Measurements from ENCODE around the gene COL23A1. TPM values are rescaled to one million over a fixed set of nuclear protein-coding genes. Genes with fewer than 3 reads are reported as not detected.

Gene COL23A1
- total RNA-seq, 1 donor from 2014 or later: 2.9 TPM

DNA sequence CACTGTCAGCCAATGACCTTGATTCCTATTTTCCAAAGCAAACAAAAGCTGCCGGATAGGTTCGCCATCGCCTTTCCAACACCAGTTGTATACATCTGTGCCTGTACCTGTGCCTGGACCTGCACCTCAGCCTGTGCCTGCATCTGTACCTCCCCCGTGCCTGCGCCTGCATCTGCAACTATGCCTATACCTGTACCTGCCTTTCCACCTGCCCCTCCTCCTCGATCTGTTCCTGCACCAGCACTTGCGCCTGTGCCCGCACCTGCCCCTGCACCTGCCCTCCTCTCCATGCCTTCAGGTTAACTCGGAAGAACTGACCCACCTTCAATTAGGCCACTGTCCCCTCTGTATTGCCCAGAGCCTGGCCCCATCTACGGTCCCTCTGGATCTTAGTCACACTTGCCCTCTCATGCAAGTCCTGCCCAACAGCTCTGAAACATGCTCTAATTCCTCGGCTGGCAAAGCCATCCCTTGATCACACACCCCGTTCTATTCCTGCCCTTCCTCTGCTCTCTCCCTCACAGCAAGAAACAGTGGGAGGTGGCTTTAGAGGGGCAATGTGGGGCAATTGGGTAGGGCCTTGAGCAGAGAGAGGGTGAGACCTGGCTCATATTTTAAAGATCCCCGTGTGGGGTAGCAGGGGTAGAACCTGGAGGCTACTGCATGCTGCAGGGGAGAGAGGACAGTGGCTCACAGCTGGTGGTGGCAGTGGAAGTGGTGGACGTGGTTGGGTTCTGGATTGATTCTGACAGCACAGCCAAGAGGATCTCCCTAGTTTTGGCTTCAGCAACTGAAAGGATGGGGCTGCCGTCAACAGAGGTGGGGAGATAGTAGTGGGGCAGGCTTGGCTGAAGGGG is 298.0 kb downstream of the COL23A1 start:
- Mint-ChIP-seq H3K27me3 (ENCODE audit: unreplicated experiment) (peaks cover 12% of the 10 kb centered on the region), H3K27ac (ENCODE audit: unreplicated experiment) (no peak overlapping the region), H3K4me3 (ENCODE audit: unreplicated experiment) (no peak overlapping the region), H3K36me3 (ENCODE audit: unreplicated experiment) (no peaks in the 10 kb centered on the region), H3K4me1 (ENCODE audit: low read depth, unreplicated experiment) (peaks cover 15% of the 10 kb centered on the region), H3K9me3 (ENCODE audit: unreplicated experiment) (peaks cover 4% of the 10 kb centered on the region)
- TF ChIP-seq, protein P1, sequence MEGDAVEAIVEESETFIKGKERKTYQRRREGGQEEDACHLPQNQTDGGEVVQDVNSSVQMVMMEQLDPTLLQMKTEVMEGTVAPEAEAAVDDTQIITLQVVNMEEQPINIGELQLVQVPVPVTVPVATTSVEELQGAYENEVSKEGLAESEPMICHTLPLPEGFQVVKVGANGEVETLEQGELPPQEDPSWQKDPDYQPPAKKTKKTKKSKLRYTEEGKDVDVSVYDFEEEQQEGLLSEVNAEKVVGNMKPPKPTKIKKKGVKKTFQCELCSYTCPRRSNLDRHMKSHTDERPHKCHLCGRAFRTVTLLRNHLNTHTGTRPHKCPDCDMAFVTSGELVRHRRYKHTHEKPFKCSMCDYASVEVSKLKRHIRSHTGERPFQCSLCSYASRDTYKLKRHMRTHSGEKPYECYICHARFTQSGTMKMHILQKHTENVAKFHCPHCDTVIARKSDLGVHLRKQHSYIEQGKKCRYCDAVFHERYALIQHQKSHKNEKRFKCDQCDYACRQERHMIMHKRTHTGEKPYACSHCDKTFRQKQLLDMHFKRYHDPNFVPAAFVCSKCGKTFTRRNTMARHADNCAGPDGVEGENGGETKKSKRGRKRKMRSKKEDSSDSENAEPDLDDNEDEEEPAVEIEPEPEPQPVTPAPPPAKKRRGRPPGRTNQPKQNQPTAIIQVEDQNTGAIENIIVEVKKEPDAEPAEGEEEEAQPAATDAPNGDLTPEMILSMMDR (IDR thresholded peaks at IDR 0.05; ENCODE audit: partially characterized antibody, unreplicated experiment): no peak
- DNase-seq: peak; percentile 5

DNA sequence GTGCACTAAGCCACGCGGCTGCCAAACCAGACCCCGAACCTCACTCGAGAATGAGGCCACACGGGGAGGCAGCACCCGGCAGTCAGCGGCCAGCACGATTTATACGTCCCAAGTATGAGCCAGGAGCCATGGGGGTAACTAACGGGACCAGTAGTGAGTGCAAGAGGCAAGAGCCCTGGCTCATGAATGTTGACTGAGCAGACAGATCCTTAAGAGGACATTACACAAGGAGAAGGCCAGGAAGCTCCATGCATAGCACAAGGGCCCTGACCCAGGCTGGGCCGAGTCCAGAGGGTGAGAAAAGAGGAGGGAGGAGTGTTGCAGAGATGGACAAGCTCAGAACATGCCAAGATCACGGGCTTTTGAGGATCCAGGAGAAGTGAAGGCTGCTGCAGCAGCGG is 299.0 kb downstream of the COL23A1 start:
- Mint-ChIP-seq H3K4me3 (ENCODE audit: unreplicated experiment) (no peak overlapping the region), H3K27ac (ENCODE audit: unreplicated experiment) (no peak overlapping the region)

DNA sequence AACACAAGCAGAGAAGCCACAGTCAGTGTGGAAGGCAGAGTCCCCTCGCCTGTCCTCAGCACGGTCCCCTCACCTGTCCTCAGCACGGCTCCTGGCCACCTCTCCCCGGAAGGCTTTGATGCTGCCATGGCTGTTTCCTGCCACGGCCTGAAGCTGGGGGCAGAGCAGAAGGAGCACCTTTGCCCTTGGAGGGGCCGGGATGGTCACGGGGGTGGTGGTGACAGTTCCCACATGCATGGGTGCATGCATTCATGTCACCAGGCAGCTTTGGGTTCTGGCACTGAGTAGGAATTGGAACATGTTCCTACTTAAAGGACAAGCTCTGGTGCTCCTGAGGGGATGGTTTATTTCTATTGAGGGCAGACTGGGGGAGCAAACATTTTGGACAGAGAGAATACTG is 299.8 kb downstream of the COL23A1 start:
- Mint-ChIP-seq H3K4me1 (ENCODE audit: low read depth, unreplicated experiment) (peaks cover 17% of the 10 kb centered on the region), H3K27ac (ENCODE audit: unreplicated experiment) (no peak overlapping the region), H3K9me3 (ENCODE audit: unreplicated experiment) (peaks cover 3% of the 10 kb centered on the region), H3K36me3 (ENCODE audit: unreplicated experiment) (no peaks in the 10 kb centered on the region), H3K27me3 (ENCODE audit: unreplicated experiment) (peaks cover 10% of the 10 kb centered on the region), H3K4me3 (ENCODE audit: unreplicated experiment) (no peak overlapping the region)
- no peak for DNase-seq
- TF ChIP-seq, protein P1 (IDR thresholded peaks at IDR 0.05; ENCODE audit: partially characterized antibody, unreplicated experiment): no peak

More for the DNA sequence above, 299.0 kb downstream of the COL23A1 start:
- H3K4me1 Mint-ChIP-seq (ENCODE audit: low read depth, unreplicated experiment): peaks cover 17% of the 10 kb centered on the region
- TF ChIP-seq, protein P1 (IDR thresholded peaks at IDR 0.05; ENCODE audit: partially characterized antibody, unreplicated experiment): no peak
- no peaks in the 10 kb centered on the region for H3K36me3 Mint-ChIP-seq (ENCODE audit: unreplicated experiment)
- peak; percentile 4 for DNase-seq
- H3K9me3 Mint-ChIP-seq (ENCODE audit: unreplicated experiment): peaks cover 4% of the 10 kb centered on the region
- H3K27me3 Mint-ChIP-seq (ENCODE audit: unreplicated experiment): peaks cover 12% of the 10 kb centered on the region

DNA sequence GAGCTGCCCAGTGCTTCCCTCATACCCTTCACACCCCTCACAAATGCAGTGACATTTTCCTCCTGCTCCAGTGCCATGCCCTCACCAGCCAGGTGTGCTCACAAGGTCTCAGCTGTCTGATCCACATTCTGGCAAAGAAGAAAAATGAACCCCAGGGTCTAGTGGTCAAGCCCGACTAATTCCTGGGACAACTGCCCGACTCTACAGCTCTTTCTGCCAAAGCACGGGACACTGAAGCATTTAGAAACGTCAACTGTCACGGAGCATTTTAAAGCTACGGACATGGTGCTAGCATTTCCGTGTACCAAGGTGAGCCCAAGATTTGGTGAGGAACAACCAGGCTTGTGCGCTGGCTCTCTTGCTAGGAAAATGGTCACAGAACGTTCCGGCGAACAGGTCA is 300.8 kb downstream of the COL23A1 start:
- H3K27ac Mint-ChIP-seq (ENCODE audit: unreplicated experiment): no peak overlapping the region
- peaks cover 10% of the 10 kb centered on the region for H3K27me3 Mint-ChIP-seq (ENCODE audit: unreplicated experiment)
- H3K36me3 Mint-ChIP-seq (ENCODE audit: unreplicated experiment): no peaks in the 10 kb centered on the region
- H3K4me3 Mint-ChIP-seq (ENCODE audit: unreplicated experiment): no peak overlapping the region
- DNase-seq: no peak
- peaks cover 17% of the 10 kb centered on the region for H3K4me1 Mint-ChIP-seq (ENCODE audit: low read depth, unreplicated experiment)
- TF ChIP-seq, protein P1 (IDR thresholded peaks at IDR 0.05; ENCODE audit: partially characterized antibody, unreplicated experiment): no peak
- H3K9me3 Mint-ChIP-seq (ENCODE audit: unreplicated experiment): peaks cover 3% of the 10 kb centered on the region

Data from glutamatergic neuron (in vitro differentiated cells).